ENCODE measurements around the gene LYSET.
"Not testable (repeated sequence)": the region's sequence is repeated elsewhere in the genome, so short reads cannot be mapped to it uniquely, and the experiment has no call there.

LYSET gene

DNA sequence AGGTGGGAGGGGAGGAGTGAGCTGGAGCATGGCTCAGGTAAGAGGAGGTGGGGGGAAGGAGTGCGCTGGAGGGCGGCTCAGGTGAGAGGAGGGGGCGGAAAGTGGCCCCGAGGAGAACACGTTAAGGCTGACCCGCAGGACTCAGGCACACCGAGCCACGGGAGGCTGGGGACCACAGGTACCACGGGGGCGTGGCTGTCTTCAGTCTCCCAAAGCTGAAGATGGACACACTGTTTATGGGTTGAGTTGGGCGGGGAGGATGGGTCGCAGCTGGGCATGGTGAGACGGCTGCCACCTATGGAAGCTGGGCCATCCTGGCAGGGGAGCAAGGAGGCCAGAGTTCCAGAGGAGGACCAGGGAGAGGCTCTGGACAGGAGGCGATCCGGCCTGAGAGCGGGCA, 45.4 kb downstream of the LYSET start:
- DNase-seq = no peak

DNA sequence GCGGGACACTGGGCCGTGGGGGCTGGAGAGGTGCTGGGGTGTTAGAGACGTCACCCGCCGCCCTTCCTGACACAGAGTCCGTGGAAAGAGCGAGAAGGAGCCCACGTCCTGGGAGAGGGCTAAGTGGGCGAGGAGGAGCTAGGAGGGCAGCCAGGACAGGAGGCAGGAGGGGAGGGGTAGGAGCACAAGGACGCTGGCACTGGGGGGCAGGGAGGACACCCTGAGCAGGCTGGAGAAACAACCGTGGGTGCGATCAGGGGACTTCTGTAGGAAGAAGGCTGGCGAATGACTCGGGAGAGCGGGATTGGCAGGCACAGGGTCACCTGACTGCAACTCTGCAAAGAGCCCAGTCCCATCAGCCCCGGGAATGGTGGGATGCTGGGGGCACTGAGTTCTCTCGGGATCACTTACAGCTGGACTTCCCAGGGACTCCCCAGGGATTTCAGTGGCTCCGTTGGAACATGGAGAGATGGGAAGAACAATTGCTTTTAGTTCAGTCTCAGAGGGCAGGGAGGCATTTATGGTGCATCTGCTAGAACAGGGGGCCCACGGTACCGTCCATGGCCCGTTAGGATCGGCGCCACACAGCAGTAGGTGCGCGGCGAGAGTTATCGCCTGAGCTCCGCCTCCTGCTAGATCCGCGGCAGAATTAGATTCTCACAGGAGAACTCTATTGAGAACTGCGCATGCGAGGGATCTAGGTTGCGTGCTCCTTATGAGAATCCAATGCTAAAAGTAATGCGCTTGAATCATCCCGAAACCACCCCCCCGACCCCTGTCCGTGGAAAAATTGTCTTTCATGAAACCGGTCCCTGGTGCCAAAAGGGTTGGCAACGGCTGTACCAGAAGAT, 46.2 kb downstream of the LYSET start:
- DNase-seq = no peak

GRCh38 chr14:93232159-93232558, 47.0 kb downstream of the LYSET start:
- DNase-seq = no peak

DNA sequence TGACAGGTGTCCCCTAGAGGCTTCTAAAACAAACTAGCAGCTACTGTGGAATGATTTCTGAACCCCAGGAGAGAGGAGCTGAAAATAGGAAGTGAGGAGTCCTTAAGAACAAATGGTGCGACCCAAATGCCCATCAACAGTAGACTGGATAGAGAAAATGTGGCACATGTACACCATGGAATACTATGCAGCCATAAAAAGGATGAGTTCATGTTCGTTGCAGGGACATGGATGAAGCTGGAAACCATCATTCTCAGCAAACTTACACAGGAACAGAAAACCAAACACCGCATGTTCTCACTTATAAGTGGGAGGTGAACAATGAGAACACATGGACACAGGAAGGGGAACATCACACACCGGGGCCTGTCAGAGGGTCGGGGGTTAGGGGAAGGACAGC, 48.0 kb downstream of the LYSET start:
- DNase-seq = not testable (repeated sequence)

- no peak for DNase-seq
Measured at GRCh38 chr14:93234798-93235197, 49.7 kb downstream of the LYSET start.
